Psoas muscle (tissue), 8 donors: ENCODE results near the gene NAPEPLD. TPM values are rescaled to one million over a fixed set of nuclear protein-coding genes. Genes with fewer than 3 reads are reported as not detected.
"Not testable (repeated sequence)": the region's sequence is repeated elsewhere in the genome, so short reads cannot be mapped to it uniquely, and the experiment has no call there.

ENCODE experiments used
- ATAC-seq, 4 donors: fragments of 200-7000 bp; cut with Tn5 transposase; one replicate each; pipeline ENCODE4 v1.9.1; 2020; ENCODE audit warnings: moderate library complexity in 3 of 4, mild to moderate bottlenecking in 2 of 4
- DNase-seq, 2 donors: peaks; one replicate each; pipeline ENCODE4 v3.0.0-alpha.2; 2020
- H3K27ac ChIP-seq: fragments of 200-600 bp; one replicate; pipeline ENCODE4 v1.8.0; 2022
- H3K27me3 ChIP-seq, 3 donors: fragments of 200-600 bp in 1 of 3; one replicate each; pipeline versions ENCODE4 v1.6.1 to v1.8.0; 2013 to 2022; ENCODE audit warnings: low read length in 2 of 3, mild to moderate bottlenecking in 2 of 3, moderate library complexity in 1 of 3; ENCODE audit not compliant: insufficient read depth in 3 of 3
- H3K36me3 ChIP-seq, 2 donors: fragments of 200-600 bp in 1 of 2; one replicate each; pipeline versions ENCODE4 v1.6.1 to v1.8.0; 2013 to 2022; ENCODE audit warnings: low read depth in 1 of 2, mild to moderate bottlenecking in 1 of 2, moderate library complexity in 1 of 2; ENCODE audit not compliant: insufficient read depth in 1 of 2
- H3K4me1 ChIP-seq: fragments of 200-600 bp; one replicate; pipeline ENCODE4 v1.8.0; 2022
- H3K4me3 ChIP-seq: fragments of 200-600 bp; one replicate; pipeline ENCODE4 v1.8.0; 2022; ENCODE audit warnings: mild to moderate bottlenecking
- H3K9me3 ChIP-seq: fragments of 200-600 bp; one replicate; pipeline ENCODE4 v1.8.0; 2022
- WGBS, 3 donors: extraction: QIAGEN DNeasy Blood & Tissue Kit; methylation state at CpG; one replicate each; pipeline versions ENCODE4 v1.1.6 to v1.1.7; 2013; 5-methylcytosine and 5-hydroxymethylcytosine counted together
- intact Hi-C, 2 donors: fragments of 100-400 bp; cut with DNase I; formaldehyde crosslinking; loops; one replicate each; pipeline versions ENCODE4 v1.11.0 to v1.14.2; 2022
- polyA plus RNA-seq, 3 donors: library from polyadenylated mRNA; stranded (reverse); fragments of 200-250 nt; gene quantifications; one replicate each; pipeline ENCODE4 v1.2.3, GENCODE V29; 2013
- total RNA-seq, 4 donors: library from RNA; stranded (reverse); fragmentation: NEBNext Ultra II Directional in 2 of 4; extraction: Animal tissue kit (Norgen Biotek cat#: 25700) in 2 of 4; gene quantifications; one replicate each; pipeline versions ENCODE4 v1.2.1 to v1.2.4, GENCODE V29; 2021 to 2023
- TF ChIP-seq, protein P1 (sequence below): fragments of 200-600 bp; IDR thresholded peaks from one replicate; pipeline ENCODE4 v1.8.0; 2022; ENCODE audit warnings: antibody characterized with exemption
- donor health status: healthy with polysubstance abuse.
- donor health status: DM: no; HTN: no; CAD: no; lungs with moderate emphysema.
- donor health status: Bipolar disorder and iron deficiency.
- donor health status: healthy.
- donor health status: DM: yes; HTN: yes; CAD: no.
- donor health status: DM: no; HTN: no; CAD: no.
- donor health status: DM: no; HTN: no; CAD: no.
- donor health status: DM: yes; HTN: yes; CAD: no.

NAPEPLD gene
- total and polyA plus RNA-seq, 7 donors, result 2.9 to 9.7 (median 5.5) TPM

DNA sequence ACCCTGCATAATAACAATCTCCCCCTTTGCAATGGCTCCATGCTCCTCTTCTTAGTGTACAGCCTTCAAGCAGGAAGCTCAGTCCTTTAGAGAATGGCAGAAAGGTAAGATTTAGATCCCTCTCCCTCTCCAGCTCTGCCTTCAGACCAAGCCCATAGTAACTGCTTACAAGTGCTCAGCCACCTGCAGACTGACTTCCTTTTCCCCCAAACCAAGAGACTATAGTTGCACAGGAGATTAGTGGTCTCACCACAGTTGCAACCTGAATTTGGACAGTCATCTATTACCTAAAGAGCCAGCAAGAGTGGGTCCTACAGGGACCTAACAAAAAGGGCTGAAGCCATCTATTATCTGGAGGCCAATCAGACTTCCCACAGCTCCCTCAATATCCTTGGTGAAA is 90.8 kb downstream of the NAPEPLD start:
- Histone ChIP-seq H3K36me3 (no peaks in the 10 kb centered on the region), H3K9me3 (no peaks in the 10 kb centered on the region), H3K27ac (no peak overlapping the region), H3K4me3 (no peak overlapping the region), H3K27me3 (peaks cover 0 to 3% (median 0%) of the 10 kb centered on the region in 3 donors), H3K4me1 (no peaks in the 10 kb centered on the region)
- DNase-seq (no peak), ATAC-seq (no peak)
- intact Hi-C loops, result no loop called here
- TF ChIP-seq, protein P1, sequence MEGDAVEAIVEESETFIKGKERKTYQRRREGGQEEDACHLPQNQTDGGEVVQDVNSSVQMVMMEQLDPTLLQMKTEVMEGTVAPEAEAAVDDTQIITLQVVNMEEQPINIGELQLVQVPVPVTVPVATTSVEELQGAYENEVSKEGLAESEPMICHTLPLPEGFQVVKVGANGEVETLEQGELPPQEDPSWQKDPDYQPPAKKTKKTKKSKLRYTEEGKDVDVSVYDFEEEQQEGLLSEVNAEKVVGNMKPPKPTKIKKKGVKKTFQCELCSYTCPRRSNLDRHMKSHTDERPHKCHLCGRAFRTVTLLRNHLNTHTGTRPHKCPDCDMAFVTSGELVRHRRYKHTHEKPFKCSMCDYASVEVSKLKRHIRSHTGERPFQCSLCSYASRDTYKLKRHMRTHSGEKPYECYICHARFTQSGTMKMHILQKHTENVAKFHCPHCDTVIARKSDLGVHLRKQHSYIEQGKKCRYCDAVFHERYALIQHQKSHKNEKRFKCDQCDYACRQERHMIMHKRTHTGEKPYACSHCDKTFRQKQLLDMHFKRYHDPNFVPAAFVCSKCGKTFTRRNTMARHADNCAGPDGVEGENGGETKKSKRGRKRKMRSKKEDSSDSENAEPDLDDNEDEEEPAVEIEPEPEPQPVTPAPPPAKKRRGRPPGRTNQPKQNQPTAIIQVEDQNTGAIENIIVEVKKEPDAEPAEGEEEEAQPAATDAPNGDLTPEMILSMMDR, result no peak

- intact Hi-C loops, ATAC-seq: not testable (repeated sequence)
- 82 to 90% (median 84%) methylated on average over 1 of the region's 1 CpG for WGBS, 3 donors
These were observed 92.9 kb downstream of the NAPEPLD start for GRCh38 chr7:103056006-103056405.

DNA sequence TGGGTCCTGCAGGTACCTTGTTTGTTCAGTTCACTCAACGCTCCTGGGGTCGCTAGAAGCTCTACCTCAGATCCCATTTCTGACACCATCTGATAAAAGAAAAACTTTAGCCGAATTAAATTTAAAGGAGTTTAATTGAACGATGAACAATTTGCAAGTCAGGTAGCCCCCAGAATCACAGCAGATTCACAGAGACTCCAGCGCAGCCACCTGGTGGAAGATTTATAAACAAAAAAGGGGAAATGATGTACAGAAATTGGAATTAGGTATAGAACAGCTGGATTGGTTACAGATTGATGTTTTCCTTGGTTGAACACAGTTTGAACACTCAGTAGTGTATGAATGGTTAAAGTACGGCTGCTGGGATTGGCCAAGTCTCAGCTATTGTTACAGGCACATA is 97.4 kb downstream of the NAPEPLD start:
- no peaks in the 10 kb centered on the region for H3K4me1 ChIP-seq
- 82 to 92% (median 82%) methylated on average over 6 of the region's 6 CpGs for WGBS, 3 donors
- TF ChIP-seq, protein P1, result no peak
- intact Hi-C loops, result no loop called here
- no peaks in the 10 kb centered on the region for H3K9me3 ChIP-seq
- no peak for DNase-seq
- ATAC-seq, result no peak
- peaks cover 0 to 3% (median 0%) of the 10 kb centered on the region in 3 donors for H3K27me3 ChIP-seq
- H3K36me3 ChIP-seq, result no peaks in the 10 kb centered on the region
- no peak overlapping the region for H3K4me3 ChIP-seq
- no peak overlapping the region for H3K27ac ChIP-seq

More at GRCh38 chr7:103056006-103056405, 92.9 kb downstream of the NAPEPLD start:
- not testable (repeated sequence) for H3K4me3 ChIP-seq, DNase-seq, H3K36me3 ChIP-seq, H3K4me1 ChIP-seq, H3K9me3 ChIP-seq, H3K27me3 ChIP-seq, H3K27ac ChIP-seq

Other genes starting within 250 kb of the NAPEPLD start
- gene LRRC17, start 236.1 kb downstream of the NAPEPLD start, total RNA-seq, result 1 to 10 TPM in 2 of 4 donors, under 1 TPM in 2; 0.34 to 3.6 (median 0.92) TPM
- gene LRRC17, start 236.1 kb downstream of the NAPEPLD start, polyA plus RNA-seq, result 1 to 10 TPM in 1 of 3 donors, under 1 TPM in 2; 0.55 to 1.3 (median 0.82) TPM
- under 1 TPM in 3 of 4 donors, not detected in 1; 0.42 to 0.52 (median 0.49) TPM for gene FBXL13, start 74.3 kb downstream of the NAPEPLD start, total RNA-seq
- gene FBXL13, start 74.3 kb downstream of the NAPEPLD start, polyA plus RNA-seq, result under 1 TPM; 0.13 to 0.14 (median 0.14) TPM
- gene ARMC10, start 74.0 kb downstream of the NAPEPLD start, total RNA-seq, result 10 to 100 TPM; 21.5 to 26.0 (median 24.1) TPM
- 10 to 100 TPM; 12.6 to 24.2 (median 23.9) TPM for gene ARMC10, start 74.0 kb downstream of the NAPEPLD start, polyA plus RNA-seq
- gene PMPCB, start 148.3 kb upstream of the NAPEPLD start, total RNA-seq, result 10 to 100 TPM; 43.8 to 54.3 (median 48.2) TPM
- 10 to 100 TPM; 39.9 to 52.0 (median 40.0) TPM for gene PMPCB, start 148.3 kb upstream of the NAPEPLD start, polyA plus RNA-seq
- 10 to 100 TPM; 19.8 to 33.3 (median 32.7) TPM for gene DNAJC2, start 195.7 kb upstream of the NAPEPLD start, total RNA-seq
- gene DNAJC2, start 195.7 kb upstream of the NAPEPLD start, polyA plus RNA-seq, result 100 to 1,000 TPM in 1 of 3 donors, 10 to 100 TPM in 2; 39.1 to 115 (median 78.4) TPM
- 100 to 1,000 TPM; 146 to 244 (median 208) TPM for gene PSMC2, start 198.5 kb upstream of the NAPEPLD start, total RNA-seq
- gene PSMC2, start 198.5 kb upstream of the NAPEPLD start, polyA plus RNA-seq, result 100 to 1,000 TPM; 273 to 524 (median 297) TPM